ENCODE results near the gene SMIM12.

DNA sequence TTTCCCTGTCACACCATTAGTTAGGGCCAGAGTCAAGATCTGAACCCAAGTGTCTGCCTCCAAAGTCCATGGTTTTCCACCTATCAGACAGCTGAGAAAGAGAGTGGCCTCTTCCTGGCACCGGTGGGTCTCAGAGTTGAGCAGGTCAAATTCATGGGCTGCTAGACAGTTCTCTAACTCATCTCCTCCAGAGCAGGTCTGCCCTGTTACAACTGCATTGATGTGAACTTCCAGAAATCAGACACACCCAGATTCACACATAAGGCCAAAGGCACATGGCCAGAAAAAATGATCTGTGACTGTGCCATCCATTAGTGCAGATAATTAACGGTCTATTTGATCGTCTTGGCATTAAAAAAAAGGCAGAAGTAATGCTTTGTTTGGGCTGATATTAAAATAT lies 17.5 kb downstream of the SMIM12 start:
- no peak for TF ChIP-seq CTCF (IDR thresholded peaks at IDR 0.05; ENCODE audit: insufficient read depth, low read length, poor library complexity, severe bottlenecking)
- TF ChIP-seq EZH2phosphoT487 (conservative IDR thresholded peaks at IDR 0.05; ENCODE audit: low read length): no peak
